HCEC 1CT (cell line): ENCODE results near the gene PHKA2.
A peak's percentile ranks its signal among the peaks of the same experiment; 100 is the strongest.

Source experiments
- DNase-seq: peaks from one replicate; pipeline ENCODE4 v3.0.0-alpha.2; 2017

The PHKA2 gene

DNA sequence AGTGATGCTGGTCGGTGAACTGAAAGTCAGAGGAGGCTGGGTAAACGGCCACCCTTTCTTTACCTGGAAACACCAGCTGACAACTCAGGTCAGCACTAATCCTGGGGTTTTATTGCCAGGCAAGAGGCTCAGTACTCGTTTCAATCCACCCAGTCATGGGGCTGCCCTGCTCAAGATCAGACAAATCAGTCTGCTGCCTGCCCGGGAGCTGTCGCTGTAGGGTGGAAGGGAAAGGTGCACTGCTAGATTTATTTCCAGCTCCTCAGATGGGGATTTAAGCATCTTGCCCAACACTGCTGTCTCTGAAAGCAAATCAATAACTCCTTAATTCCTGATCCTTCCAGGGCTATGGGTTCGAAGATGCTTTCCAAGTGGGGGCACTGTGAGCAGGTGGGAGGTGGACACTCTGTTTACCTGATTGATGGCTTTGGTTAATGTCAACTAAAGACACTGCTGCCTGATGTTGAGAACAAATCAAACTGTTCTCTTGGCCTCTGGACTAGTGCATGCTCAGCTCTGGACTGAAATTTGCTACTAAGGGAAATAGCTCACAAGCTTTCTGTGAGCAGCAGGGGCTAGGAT, 59.3 kb downstream of the PHKA2 start:
- DNase-seq, result no peak

GRCh38 chrX:18920566-18920965, 63.3 kb downstream of the PHKA2 start:
- no peak for DNase-seq

DNA sequence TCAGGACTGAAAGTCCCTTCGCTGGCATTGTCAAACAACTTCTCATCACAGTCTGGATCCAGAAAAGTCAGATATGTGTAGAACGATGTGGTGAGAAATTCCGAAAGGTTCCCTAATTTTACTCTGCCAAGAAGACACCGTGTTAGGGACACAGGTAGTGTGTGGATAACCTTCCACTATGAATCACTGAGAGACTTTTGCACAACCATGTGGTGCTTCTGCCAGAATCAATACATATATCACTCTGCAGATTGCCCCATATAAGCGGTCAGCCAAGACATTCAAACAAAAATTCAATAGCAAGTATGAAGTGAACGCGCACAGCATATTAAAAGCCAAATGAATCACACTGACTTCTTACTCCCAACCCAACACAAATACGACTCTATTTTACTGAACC, 63.8 kb downstream of the PHKA2 start:
- no peak for DNase-seq

DNA sequence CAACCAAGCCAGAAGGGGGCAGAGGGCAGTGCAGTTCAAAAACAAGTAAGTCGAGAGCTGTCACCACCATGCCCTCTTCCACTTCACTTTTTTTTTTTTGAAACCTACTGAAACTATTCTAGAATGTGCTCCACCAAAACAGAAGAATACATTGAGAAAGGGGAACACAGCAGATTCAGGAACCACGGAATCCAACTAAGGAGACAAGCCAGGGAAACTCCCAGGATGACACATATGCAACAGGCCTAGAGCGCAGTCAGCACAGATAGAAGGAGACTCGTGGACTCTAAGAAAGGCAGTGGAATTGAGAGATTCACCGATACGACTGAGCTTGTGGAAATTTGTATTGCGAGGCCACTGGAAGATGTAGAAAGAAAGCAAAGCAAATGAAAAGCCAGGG, 66.1 kb downstream of the PHKA2 start:
- no peak for DNase-seq

DNA sequence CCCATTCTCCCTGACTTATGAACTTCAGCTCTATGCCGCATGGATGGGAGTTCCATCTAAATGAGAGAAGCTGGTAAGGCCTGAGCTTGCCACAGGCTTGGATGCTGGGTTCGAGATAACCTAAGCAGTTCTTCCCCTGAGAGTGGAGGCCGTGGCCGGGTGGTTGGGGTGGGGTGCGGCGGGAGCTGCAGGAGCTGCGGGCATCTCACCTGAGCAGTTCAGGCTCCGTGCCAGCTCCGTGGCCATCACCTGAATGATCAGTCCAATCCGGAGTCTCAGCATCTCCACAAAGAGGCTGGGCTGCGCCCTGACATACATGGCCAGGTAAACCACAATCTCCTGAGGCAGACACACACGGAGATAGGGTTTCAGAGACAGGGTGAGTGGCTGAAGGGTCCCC, 77.6 kb downstream of the PHKA2 start:
- no peak for DNase-seq

DNA sequence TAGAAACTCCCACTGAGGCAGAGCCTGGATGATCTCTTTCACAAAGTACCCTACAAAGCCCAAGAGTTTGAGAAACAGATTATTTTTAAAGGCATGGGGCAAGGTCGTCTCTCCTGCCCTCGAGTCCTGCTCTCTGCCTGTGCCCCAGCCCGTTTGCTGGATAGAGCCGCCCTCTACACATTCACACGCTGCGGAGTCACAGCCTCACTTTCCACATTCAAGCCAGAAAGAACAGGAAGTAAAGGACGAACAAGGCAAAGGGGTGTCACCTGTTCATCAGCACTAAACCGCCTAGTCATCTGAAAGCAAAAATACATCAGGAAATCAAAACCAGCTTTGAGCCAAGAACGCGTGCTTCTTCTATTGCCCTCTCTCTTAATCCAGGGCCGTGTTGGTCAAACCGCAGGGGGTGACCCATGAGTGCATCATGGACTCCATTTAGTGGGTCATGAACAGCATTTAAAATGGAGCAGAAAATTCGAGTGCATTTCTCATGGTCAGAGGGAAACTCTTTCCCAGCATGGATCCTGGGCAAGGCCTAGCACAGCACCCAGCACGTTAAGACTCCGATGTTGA, 83.4 kb downstream of the PHKA2 start:
- DNase-seq, result no peak

- DNase-seq, result no peak
Observed at GRCh38 chrX:18899796-18900380, 84.0 kb downstream of the PHKA2 start.

DNA sequence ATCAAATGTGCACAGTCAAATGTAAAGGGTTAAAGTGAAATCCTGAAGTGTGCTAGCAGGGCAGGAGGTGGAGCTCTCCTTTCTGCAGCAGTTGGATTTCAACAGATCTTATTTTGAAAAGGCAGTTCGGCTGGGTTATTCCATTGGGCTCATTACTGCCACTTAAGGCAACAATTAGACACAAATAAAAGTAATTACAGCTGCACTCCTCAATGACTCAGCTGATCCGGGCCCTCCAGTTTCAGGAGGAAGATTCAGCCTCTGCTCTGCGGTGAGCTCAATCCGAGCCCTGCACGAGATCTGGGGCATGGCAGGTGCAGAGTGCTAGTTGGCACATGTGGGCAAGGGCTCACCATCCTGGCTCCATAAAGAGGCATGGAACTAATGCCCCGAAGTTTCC, 85.4 kb downstream of the PHKA2 start:
- no peak for DNase-seq

DNA sequence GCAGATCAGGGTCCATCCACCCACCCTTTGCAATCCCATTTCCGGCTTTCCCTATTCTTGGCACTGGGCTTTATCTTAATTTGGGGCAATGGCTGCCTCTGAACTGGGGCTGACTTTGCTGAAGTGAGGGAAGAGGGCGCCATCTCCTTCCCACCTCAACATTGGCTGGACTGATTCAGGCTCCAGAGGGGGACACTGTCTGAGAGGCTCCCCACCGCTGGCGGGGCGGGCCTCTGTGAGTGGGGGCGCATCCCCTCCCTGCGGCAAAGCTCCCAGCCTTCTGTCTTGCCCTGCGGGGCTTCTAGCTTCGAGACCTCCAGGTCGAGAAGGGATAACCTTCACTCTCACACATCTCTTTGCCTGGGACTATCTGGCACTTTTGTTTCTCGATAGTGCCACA, 85.8 kb downstream of the PHKA2 start:
- no peak for DNase-seq

DNA sequence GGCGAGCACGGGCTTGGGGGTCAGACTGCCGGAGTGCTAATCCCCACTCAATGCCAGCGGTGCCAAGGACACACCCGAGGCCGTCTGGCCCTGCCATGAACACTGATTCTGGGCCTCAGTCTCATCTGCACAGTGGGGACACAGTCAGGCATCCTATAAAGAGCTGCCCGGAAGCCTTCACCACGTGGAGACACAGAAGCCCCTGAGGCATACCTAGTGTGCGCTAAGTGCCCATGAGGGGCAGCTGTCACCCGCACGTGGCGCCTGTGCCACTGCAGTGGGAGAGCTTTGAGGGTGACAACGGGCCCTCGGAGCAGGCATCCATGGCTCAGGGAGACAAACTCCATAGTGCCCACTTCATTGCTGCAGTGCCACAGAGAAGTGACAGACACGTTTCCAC, 86.3 kb downstream of the PHKA2 start:
- DNase-seq, result no peak

- no peak for DNase-seq
Observed at GRCh38 chrX:18896680-18897544, 87.0 kb downstream of the PHKA2 start.

- DNase-seq, result peak; percentile 77
Observed at GRCh38 chrX:18895189-18895951, 88.5 kb downstream of the PHKA2 start.

GRCh38 chrX:18894156-18894555, 89.8 kb downstream of the PHKA2 start:
- no peak for DNase-seq

DNA sequence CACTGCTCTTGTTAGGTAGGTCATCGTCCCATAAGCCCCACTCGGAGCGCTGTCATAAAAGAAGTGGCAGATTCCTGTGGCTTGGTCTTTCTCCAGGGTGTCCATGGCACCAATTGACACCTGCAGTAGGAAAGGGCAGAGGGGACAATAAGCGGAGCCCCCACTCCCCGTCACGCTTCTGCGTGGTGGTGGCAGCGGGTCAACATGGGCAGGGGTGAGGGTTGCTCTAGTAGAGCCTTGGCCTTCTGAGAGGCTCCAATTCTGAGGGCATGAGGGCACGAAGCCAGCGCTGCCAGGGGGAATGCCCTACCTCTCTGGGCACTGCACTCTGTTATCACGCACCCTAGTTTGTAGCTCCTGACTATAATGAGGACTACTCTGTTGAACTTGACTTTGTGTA, 90.4 kb downstream of the PHKA2 start:
- no peak for DNase-seq

DNA sequence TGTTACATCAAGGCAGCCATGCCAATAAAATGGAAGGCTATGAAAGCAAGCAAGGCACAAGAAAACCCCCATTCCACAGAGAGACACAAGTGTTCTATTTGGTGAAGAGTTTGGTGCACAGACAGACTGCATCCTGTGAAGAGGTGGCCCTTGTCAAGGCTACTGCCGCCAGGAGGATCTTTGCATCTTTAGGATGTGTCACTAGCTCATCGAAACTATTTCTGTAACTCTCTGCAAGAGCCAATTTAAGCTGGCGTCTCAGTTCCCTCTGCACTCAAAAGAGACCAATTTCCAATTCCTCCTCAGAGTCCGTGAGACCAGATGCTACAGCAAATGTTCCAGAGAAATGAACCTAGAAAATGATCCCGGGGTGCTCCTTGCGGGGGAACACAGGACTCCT, 91.0 kb downstream of the PHKA2 start:
- no peak for DNase-seq

GRCh38 chrX:18891548-18891945, 92.4 kb downstream of the PHKA2 start:
- DNase-seq, result no peak

DNA sequence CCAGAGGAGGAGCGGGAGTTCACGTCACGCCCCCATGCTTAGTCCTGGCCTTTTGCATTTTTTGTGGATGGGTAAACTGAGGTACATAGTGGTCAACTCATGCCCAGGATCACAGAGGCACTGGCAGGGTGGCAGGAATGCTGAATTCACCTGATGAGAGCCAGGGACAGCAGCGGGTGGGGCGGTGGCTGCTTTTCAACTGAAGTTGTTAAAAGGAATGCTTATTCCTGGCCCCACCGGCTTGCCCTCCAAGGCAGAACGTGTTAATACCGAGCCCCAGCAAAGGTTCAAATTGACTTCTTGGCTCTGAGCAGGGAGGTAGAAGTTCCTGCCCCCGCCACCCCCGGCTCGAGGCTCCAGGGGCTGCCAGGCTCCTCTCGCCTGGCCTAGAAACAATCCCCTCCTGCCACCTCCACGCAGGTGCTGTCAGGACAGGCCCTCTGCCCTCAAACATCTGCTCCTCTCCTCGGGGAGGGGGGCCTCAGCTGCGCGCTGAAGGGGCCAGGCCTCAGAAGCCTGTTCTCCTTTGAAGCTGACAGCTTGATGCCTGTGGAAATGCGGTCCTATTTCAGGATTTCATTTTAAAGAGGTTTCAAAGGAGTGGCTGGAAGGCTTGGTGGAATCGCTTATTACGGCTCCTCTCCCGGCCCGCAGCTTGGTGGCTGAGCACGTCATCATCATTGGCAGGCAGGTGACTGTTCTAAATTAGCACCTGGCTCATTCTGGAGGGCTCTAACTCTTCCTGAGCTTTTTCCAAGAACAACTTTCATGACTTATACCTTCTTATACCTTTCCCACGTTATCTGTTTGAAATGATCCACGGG, 93.0 kb downstream of the PHKA2 start:
- no peak for DNase-seq

- no peak for DNase-seq
Observed at GRCh38 chrX:18890049-18890381, 93.9 kb downstream of the PHKA2 start.

- no peak for DNase-seq
Observed at GRCh38 chrX:18889346-18890048, 94.4 kb downstream of the PHKA2 start.

GRCh38 chrX:18888281-18888680, 95.6 kb downstream of the PHKA2 start:
- DNase-seq, result no peak

DNA sequence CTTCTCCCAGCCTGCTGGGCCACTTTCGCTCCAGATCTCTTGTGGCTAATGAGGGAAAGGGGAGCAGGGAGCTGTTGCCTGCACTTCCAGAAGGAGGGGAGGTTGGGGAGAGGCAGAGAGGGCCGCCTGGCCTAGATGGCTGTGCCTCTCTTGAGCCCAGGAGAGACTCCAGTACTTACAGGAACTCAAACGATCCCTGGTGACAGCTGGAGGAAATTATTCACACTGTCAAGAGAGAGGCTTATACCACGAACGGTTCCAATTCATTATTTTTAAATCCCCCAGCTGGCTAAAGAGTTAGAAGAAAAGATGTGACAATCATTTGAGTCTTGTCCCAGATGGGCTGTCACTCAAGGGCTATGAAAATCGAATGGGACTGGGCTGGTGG, 96.1 kb downstream of the PHKA2 start:
- DNase-seq, result no peak
